GM10248 (cell line): ENCODE results near the gene PRKCA.

Source experiments
- CTCF ChIA-PET: fragments of 300-600 bp; sonication (Branson Sonifier 250); formaldehyde crosslinking; extraction: SDS; loops from one replicate; lab custom pipeline; 2021; ENCODE audit warnings: antibody characterized with exemption; lab: Yijun Ruan, JAX
- POLR2A ChIA-PET: fragments of 350-650 bp; sonication (Branson Sonifier 250); formaldehyde crosslinking; extraction: SDS; loops from one replicate; lab custom pipeline; 2020; ENCODE audit warnings: antibody characterized with exemption; lab: Yijun Ruan, JAX
- DNase-seq: peaks from one replicate; pipeline ENCODE4 v3.0.0; 2012; ENCODE audit errors: extremely low spot score
- TF ChIP-seq, protein P1 (sequence below): IDR thresholded peaks from 2 replicates; pipeline ENCODE4 v1.5.1; 2012; ENCODE audit warnings: mild to moderate bottlenecking, low read depth; ENCODE audit errors: extremely low read depth, missing control alignments, control extremely low read depth

Gene PRKCA

DNA sequence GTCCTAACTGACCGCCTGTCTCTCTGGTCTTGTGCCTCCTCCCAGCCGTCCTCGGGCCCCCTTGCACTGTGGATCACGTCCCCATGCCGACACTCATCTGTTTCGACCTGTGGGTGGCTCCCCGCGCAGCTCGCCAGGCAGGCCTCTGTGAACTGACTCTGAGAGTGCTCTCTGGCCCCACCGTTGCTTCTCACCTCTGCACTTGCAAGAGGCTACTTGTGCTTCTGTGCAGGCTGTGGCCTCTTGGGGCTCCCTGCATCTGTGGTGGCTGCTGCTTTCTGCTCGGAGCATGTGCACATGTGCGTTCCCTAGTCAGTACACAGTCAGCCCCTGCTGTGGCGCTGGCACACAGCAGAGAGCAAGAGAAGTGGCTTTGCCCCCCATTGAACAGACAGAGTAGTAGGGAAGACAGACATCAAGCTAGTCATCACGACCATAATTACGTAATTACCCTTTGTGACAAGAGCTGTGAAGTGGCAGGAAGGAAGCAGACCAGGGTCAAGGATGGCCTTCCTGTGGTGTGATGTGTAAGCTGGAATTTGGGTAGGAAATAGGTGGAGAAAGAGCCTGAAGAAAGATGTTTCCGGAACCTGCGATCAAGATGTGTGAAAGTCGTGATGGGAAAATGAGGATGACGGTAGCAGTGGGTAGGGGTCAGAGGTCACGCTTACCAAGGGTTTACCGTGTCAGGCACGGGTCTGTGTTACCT is 276.5 kb downstream of the PRKCA start:
- TF ChIP-seq, protein P1, sequence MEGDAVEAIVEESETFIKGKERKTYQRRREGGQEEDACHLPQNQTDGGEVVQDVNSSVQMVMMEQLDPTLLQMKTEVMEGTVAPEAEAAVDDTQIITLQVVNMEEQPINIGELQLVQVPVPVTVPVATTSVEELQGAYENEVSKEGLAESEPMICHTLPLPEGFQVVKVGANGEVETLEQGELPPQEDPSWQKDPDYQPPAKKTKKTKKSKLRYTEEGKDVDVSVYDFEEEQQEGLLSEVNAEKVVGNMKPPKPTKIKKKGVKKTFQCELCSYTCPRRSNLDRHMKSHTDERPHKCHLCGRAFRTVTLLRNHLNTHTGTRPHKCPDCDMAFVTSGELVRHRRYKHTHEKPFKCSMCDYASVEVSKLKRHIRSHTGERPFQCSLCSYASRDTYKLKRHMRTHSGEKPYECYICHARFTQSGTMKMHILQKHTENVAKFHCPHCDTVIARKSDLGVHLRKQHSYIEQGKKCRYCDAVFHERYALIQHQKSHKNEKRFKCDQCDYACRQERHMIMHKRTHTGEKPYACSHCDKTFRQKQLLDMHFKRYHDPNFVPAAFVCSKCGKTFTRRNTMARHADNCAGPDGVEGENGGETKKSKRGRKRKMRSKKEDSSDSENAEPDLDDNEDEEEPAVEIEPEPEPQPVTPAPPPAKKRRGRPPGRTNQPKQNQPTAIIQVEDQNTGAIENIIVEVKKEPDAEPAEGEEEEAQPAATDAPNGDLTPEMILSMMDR: no peak
- POLR2A ChIA-PET: no interaction called here
- CTCF ChIA-PET: interaction anchor here (1.9 to 2.0 kb wide), 2 partner anchors 9 to 12 kb away, joined by 6 to 10 read pairs; no protein-coding TSS in a partner anchor
- DNase-seq: no peak

DNA sequence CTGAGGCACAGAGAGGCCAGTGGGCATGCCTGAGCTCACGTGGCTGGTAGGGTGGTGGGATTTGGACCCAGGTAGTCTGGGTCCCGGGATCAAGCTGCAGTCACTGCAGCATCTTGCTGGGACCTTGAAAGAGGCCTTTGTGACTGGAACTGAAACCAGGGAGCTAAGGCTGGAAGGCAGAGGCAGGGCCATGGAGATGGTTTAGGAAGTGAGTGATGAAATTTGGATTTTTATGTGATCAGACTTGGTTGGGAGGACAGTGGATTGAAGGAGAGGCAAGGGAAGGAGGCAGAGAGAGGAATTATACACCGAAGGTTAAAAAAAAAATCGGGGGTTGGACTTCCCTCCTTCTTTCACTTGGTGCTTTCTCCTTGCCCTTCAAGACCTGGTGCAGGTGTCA is 277.1 kb downstream of the PRKCA start:
- ChIA-PET CTCF (interaction anchor here (1.9 to 2.0 kb wide), 2 partner anchors 10 to 13 kb away, joined by 6 to 10 read pairs; no protein-coding TSS in a partner anchor), POLR2A (no interaction called here)
- TF ChIP-seq, protein P1: no peak
- no peak for DNase-seq

GRCh38 chr17:66580184-66580955 is 278.0 kb downstream of the PRKCA start:
- ChIA-PET CTCF (interaction anchor here (1.9 to 2.0 kb wide), 2 partner anchors 11 to 13 kb away, joined by 6 to 10 read pairs; no protein-coding TSS in a partner anchor), POLR2A (interaction anchor here (0.7 kb wide), 1 partner anchor 145 kb away, joined by 3 read pairs; no protein-coding TSS in a partner anchor)
- DNase-seq: no peak
- TF ChIP-seq, protein P1: no peak

DNA sequence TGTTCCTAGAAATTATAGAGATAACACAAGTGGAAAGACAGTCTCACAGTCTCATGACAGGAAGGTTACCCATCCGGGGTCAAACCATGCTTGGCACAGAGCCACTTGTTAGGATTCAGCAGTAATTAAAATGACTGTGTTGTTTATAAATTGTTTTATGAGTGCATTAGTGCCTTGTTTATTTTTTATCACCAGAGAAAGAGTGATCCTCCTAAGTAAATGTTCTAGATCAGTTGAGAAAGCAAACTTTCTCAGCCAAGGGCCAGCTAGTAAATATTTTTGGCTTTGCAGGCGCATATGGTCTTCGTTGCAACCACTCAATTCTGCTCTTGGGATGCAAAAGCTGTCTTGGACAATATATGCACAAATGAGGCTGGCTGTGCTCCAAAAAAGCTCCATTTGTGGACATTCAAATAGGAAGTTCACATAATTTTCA is 278.6 kb downstream of the PRKCA start:
- ChIA-PET POLR2A (interaction anchor here (0.7 kb wide), 1 partner anchor 144 kb away, joined by 3 read pairs; no protein-coding TSS in a partner anchor), CTCF (no interaction called here)
- TF ChIP-seq, protein P1: no peak
- no peak for DNase-seq

GRCh38 chr17:66582373-66583111 is 280.1 kb downstream of the PRKCA start:
- POLR2A ChIA-PET: no interaction called here
- CTCF ChIA-PET: no interaction called here
- TF ChIP-seq, protein P1: no peak
- DNase-seq: no peak

DNA sequence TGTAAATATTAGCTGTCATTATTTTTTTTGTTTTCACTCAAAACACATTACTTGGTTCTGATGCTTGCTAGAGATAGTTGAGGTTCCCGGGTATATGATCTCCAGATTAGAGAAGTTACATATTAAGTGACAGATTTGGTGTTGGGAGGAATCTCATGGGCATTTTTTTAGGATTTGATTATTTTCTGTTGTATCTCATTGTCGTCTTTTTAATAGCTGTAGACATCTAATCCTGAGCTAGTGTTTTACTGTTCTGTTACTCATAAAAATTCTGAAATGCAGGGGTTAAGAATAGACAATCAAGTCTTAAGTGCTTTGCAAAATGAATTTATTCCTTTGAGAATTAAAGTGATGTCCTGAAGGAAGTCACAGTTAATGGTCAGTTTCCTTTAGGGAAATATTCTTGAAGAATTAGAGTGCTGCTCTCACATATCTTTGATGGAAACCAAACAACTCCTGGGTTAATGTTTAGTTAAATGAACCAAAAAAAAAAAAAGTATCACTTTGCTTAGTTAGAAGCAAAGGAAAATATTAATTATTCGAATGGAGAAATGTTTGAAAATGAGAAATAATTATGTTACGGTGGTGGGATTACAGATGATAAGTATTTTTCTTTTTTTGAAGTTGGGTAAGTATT is 280.8 kb downstream of the PRKCA start:
- no peak for DNase-seq
- ChIA-PET CTCF (interaction anchor here (1.2 kb wide), 1 partner anchor 16 kb away, joined by 3 read pairs; no protein-coding TSS in a partner anchor), POLR2A (no interaction called here)
- TF ChIP-seq, protein P1: no peak
